Loucy (cell line): Measurements from ENCODE around the gene KCNJ6.
A peak's percentile ranks its signal among the peaks of the same experiment; 100 is the strongest.

Experiments used
- H2AFZ ChIP-seq: fragments of 200-600 bp; sonication (generic); 2 replicates; pipeline ENCODE4 v1.6.0; 2016; ENCODE audit warnings: antibody characterized with exemption, mild to moderate bottlenecking, low read length, moderate library complexity
- H3F3A ChIP-seq: fragments of 200-600 bp; 2 replicates; pipeline ENCODE4 v1.6.0; 2016; ENCODE audit warnings: antibody characterized with exemption, low read depth, mild to moderate bottlenecking
- H3K27me3 ChIP-seq: fragments of 200-600 bp; sonication (generic); 2 replicates; pipeline ENCODE4 v1.6.1; 2014; ENCODE audit warnings: low read length, mild to moderate bottlenecking; ENCODE audit not compliant: insufficient read depth, poor library complexity, severe bottlenecking
- H3K36me3 ChIP-seq: fragments of 200-600 bp; sonication (generic); 2 replicates; pipeline ENCODE4 v1.6.1; 2016; ENCODE audit warnings: low read length; ENCODE audit not compliant: insufficient read depth
- H3K4me1 ChIP-seq: fragments of 200-600 bp; sonication (generic); 2 replicates; pipeline ENCODE4 v1.5.1; 2014; ENCODE audit warnings: low read length, mild to moderate bottlenecking; ENCODE audit not compliant: insufficient read depth, poor library complexity, severe bottlenecking
- H3K4me2 ChIP-seq: fragments of 200-600 bp; sonication (generic); 2 replicates; pipeline ENCODE4 v1.6.0; 2014; ENCODE audit warnings: antibody characterized with exemption, low read length, low read depth, mild to moderate bottlenecking; ENCODE audit not compliant: poor library complexity, severe bottlenecking
- H3K4me3 ChIP-seq: fragments of 200-600 bp; sonication (generic); 2 replicates; pipeline ENCODE4 v1.5.1; 2014; ENCODE audit warnings: low read length, mild to moderate bottlenecking, mixed read lengths; ENCODE audit not compliant: poor library complexity, severe bottlenecking
- H3K79me2 ChIP-seq: fragments of 200-600 bp; sonication (generic); 2 replicates; pipeline ENCODE4 v1.6.1; 2014; ENCODE audit warnings: low read length; ENCODE audit not compliant: insufficient read depth
- H3K9ac ChIP-seq: fragments of 200-600 bp; sonication (generic); 2 replicates; pipeline ENCODE4 v1.6.0; 2014; ENCODE audit warnings: mild to moderate bottlenecking, low read depth, low read length, moderate library complexity; ENCODE audit not compliant: poor library complexity, severe bottlenecking
- H3K9me2 ChIP-seq: fragments of 200-600 bp; sonication (generic); replicated peaks from 2 replicates; pipeline ENCODE4 v1.6.1; 2016; ENCODE audit warnings: low read depth, low read length, mixed read lengths
- H3K9me3 ChIP-seq: fragments of 200-600 bp; sonication (generic); 2 replicates; pipeline ENCODE4 v1.6.1; 2014; ENCODE audit warnings: mild to moderate bottlenecking, antibody characterized with exemption, low read length, low read depth; ENCODE audit not compliant: insufficient read depth
- H4K20me1 ChIP-seq: fragments of 200-600 bp; sonication (generic); 2 replicates; pipeline ENCODE4 v1.6.0; 2014; ENCODE audit warnings: antibody characterized with exemption, low read length, mild to moderate bottlenecking; ENCODE audit not compliant: insufficient read depth, poor library complexity, severe bottlenecking
- CTCF ChIP-seq: fragments of 200-600 bp; sonication (generic); conservative IDR thresholded peaks from 2 replicates; pipeline ENCODE4 v1.5.1; 2014; ENCODE audit warnings: mild to moderate bottlenecking, antibody characterized with exemption, low read length
- EZH2phosphoT487 ChIP-seq: fragments of 200-600 bp; IDR thresholded peaks from 2 replicates; pipeline ENCODE4 v1.6.1; 2018; ENCODE audit warnings: antibody characterized with exemption, mild to moderate bottlenecking, moderate library complexity, borderline replicate concordance

KCNJ6 gene

GRCh38 chr21:37702241-37702640, 214.0 kb downstream of the KCNJ6 start:
- Histone ChIP-seq H4K20me1 (no peaks in the 10 kb centered on the region), H3K4me3 (no peak overlapping the region), H3K36me3 (no peaks in the 10 kb centered on the region), H3F3A (no peaks in the 10 kb centered on the region), H3K79me2 (no peaks in the 10 kb centered on the region), H3K9me3 (no peaks in the 10 kb centered on the region), H2AFZ (no peak overlapping the region), H3K27me3 (no peaks in the 10 kb centered on the region), H3K4me2 (no peak overlapping the region), H3K9me2 (no peaks in the 10 kb centered on the region), H3K9ac (no peak overlapping the region), H3K4me1 (peaks cover 3% of the 10 kb centered on the region)
- TF ChIP-seq EZH2phosphoT487 (no peak), CTCF (no peak)

- Histone ChIP-seq H3K9ac (no peak overlapping the region), H3K9me3 (no peaks in the 10 kb centered on the region), H3K4me3 (no peak overlapping the region), H3K9me2 (no peaks in the 10 kb centered on the region), H3K79me2 (no peaks in the 10 kb centered on the region), H3K4me2 (no peak overlapping the region), H3K4me1 (peaks cover 3% of the 10 kb centered on the region), H4K20me1 (no peaks in the 10 kb centered on the region), H3F3A (no peaks in the 10 kb centered on the region), H3K36me3 (no peaks in the 10 kb centered on the region), H2AFZ (peak overlapping the region; percentile 2; the same call in 1 of the 2 replicates), H3K27me3 (no peaks in the 10 kb centered on the region)
- TF ChIP-seq CTCF (peak; percentile 84), EZH2phosphoT487 (no peak)
Observed at GRCh38 chr21:37700641-37701202, 215.5 kb downstream of the KCNJ6 start.

GRCh38 chr21:37699024-37699775, 217.1 kb downstream of the KCNJ6 start:
- Histone ChIP-seq H3K9me2 (no peaks in the 10 kb centered on the region), H4K20me1 (no peaks in the 10 kb centered on the region), H3K9ac (no peak overlapping the region), H3K9me3 (no peaks in the 10 kb centered on the region), H3K36me3 (no peaks in the 10 kb centered on the region), H3K4me1 (peaks cover 3% of the 10 kb centered on the region), H2AFZ (no peak overlapping the region), H3K27me3 (no peaks in the 10 kb centered on the region), H3K4me3 (no peak overlapping the region), H3F3A (no peaks in the 10 kb centered on the region), H3K4me2 (no peak overlapping the region), H3K79me2 (no peaks in the 10 kb centered on the region)
- TF ChIP-seq EZH2phosphoT487 (no peak), CTCF (no peak)
